Smooth muscle cell of bladder (primary cell): ENCODE results near the gene EIF4E. TPM values are rescaled to one million over a fixed set of nuclear protein-coding genes. Genes with fewer than 3 reads are reported as not detected.

ENCODE experiments used
- total RNA-seq: library from RNA; depleted of rRNA; stranded (reverse); fragments of >200 nt; gene quantifications from 2 replicates; pipeline ENCODE4 v1.2.3, GENCODE V29; 2014

Gene EIF4E
- total RNA-seq, result 113 and 180 TPM in 2 replicates

GRCh38 chr4:98928505-98929340, at the start of gene EIF4E:
Gene EIF4E (minus strand): TSS chr4:98929133. CDS start chr4:98929112, 21 bp downstream.

Other genes with a start within 250 kb of the EIF4E start
- gene METAP1, start 66.6 kb upstream of the EIF4E start, total RNA-seq, result 15.4 and 18.4 TPM in 2 replicates
- gene ADH5, start 159.7 kb upstream of the EIF4E start, total RNA-seq, result 293 and 324 TPM in 2 replicates
- not detected in 2 replicates for gene ADH4, start 215.2 kb upstream of the EIF4E start, total RNA-seq